Ammon's horn (tissue), 1 donor: ENCODE results near the gene TMEM178A.
A peak's percentile ranks its signal among the peaks of the same experiment; 100 is the strongest.
"Not testable (repeated sequence)": the region's sequence is repeated elsewhere in the genome, so short reads cannot be mapped to it uniquely, and the experiment has no call there.

Experiments
- DNase-seq: peaks from one replicate; pipeline ENCODE4 v3.0.0-alpha.2; 2016; ENCODE audit warnings: low spot score

Gene TMEM178A

GRCh38 chr2:39715822-39716221, 50.1 kb downstream of the TMEM178A start:
- DNase-seq = no peak

DNA sequence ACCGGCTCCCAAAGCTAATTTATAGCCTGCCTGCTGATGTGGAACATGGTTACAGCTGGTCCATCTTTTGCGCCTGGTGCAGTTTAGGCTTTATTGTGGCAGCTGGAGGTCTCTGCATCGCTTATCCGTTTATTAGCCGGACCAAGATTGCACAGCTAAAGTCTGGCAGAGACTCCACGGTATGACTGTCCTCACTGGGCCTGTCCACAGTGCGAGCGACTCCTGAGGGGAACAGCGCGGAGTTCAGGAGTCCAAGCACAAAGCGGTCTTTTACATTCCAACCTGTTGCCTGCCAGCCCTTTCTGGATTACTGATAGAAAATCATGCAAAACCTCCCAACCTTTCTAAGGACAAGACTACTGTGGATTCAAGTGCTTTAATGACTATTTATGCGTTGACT, 51.4 kb downstream of the TMEM178A start:
- DNase-seq = no peak

- DNase-seq = no peak
Measured at GRCh38 chr2:39718483-39718882, 52.8 kb downstream of the TMEM178A start.

GRCh38 chr2:39719317-39719716, 53.6 kb downstream of the TMEM178A start:
- DNase-seq = peak; percentile 85

GRCh38 chr2:39720970-39721369, 55.3 kb downstream of the TMEM178A start:
- DNase-seq = no peak

DNA sequence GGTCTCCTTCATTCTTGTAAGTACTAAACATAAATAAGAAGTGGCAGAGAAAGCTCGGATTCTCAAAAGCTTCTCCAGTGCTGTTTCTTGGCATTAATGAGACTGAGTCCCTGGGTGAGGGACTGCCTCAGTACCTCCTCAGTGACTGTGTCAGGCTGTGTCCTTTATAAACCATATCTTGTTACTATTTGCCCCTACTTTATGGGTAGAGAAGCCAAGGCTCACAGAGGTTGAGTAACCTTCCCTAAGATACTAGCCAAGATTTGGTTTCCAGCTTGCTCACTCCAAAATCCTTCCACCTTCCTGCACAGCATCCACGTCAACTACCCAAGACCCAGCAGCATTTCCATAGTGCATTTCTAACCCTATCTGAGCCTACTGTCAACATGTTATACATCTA, 57.8 kb downstream of the TMEM178A start:
- no peak for DNase-seq

- DNase-seq = no peak
Measured at GRCh38 chr2:39723946-39724827, 58.5 kb downstream of the TMEM178A start.

GRCh38 chr2:39724828-39725144, 59.1 kb downstream of the TMEM178A start:
- no peak for DNase-seq

DNA sequence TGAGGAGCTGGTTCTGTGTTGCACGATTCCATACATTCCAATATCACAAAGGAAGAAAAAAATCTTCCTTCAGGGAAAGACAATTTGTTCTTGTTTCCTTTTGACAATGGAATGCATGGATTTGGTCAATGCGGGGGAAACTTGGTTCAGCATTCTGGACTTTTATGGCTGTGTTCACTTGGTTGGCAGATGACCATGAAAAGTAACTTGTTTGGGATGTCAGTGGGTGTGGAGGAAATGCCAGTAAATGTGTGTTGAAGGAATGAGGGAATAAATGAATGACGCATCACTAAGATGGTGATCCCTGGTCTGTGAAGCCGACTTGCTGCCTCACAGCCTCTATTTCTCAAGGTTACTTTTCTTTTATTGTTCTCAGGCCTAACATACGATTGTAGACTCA, 59.7 kb downstream of the TMEM178A start:
- DNase-seq = no peak

DNA sequence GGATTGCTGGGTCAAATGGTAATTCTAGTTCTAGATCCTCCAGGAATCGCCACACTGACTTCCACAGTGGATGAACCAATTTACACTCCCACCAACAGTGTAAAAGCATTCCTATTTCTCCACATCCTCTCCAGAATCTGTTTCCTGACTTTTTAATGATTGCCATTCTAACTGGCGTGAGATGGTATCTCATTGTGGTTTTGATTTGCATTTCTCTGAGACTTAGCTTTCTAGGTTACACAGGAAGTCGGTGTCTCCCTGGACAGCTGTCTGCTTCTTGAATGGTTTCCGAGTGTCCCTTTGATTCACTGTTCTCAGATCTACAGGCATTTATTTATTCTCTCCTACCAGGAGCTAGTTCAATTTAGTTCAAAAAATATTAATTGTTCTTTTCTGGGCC, 62.4 kb downstream of the TMEM178A start:
- DNase-seq = not testable (repeated sequence)

DNA sequence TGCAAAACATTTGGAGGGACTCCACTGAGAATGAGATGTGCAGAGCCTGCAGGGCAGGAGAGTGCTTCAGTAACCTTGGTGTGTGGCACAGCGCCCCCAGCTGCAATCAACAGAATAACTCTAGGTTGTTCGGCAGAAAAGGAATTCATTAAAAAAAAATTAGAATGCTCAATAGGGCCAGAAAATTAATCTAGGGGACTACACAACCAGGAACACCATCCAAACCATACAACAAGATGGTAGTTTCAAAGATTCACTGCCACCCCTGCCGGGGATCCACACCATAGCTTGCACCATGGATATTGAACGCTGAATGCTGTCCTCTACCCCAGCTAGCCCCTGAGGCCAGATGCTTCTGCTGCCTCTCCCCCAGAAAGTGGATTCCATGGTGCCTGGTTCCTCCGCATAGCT, 63.2 kb downstream of the TMEM178A start:
- peak; percentile 49 for DNase-seq

DNA sequence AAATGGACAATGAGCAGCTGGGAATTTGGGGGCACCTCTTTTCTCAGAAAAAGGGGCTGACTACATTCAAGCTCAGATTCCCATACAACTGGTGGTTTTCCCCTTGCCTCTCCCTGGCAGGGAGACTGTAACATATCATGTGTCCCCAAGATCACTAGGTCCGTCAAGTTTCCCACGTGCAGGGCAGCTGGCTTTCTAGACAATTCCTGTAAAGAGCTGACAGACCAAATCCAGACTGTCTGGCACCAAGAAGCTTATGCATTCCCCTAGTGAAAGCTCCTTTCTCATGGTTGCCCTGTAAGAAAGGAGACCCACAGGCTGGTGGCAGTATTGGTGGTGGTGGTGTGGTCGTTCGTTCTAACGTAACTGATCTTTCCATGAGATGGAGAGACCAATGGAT, 64.6 kb downstream of the TMEM178A start:
- DNase-seq = no peak

DNA sequence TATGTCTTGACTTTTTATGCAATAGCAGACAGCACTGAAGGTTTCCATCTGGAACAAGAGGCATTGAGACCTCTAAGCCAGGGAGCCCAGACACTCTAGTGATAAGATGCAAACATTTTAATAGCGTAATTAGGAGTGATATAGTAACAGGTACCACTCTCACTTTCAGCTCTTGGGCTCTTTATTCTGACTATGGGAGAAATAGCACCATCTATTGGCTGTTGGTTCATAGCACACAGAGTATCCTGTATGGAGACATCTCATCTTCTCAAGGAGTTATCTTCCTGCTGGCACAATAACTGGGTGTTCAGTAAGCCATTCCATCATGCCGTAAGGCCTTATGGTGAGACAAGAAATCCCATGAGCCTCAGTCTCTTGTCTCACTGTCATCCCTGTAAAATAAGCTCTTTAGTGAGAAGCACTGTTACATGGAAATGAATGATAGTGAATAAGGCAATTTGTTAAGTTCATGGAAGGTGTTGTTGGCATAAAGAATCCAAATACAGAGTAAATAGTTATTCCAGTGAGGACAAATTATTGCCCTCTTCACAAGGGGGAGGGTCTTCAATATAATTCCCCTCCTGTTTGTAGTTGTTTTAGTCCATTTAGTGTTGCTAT, 65.1 kb downstream of the TMEM178A start:
- DNase-seq = peak; percentile 45

DNA sequence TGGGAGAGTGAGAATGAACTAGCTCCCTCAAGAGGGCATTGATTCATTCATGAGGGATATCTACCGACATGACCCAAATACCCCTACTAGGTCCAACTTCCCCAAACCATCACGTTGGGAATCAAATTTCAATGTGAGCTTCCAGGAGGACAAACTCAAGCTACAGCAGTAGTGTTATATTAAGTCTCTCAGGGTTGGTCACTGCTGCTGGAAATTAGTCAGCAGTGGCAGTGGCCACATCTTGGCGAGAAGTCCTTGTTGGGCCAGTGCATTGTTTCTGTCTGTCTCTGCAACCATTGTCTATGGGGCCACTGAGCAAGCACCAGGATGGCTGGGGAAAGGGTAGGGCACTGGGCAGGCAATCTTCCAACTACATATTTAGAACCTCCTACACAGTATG, 65.8 kb downstream of the TMEM178A start:
- DNase-seq = no peak

DNA sequence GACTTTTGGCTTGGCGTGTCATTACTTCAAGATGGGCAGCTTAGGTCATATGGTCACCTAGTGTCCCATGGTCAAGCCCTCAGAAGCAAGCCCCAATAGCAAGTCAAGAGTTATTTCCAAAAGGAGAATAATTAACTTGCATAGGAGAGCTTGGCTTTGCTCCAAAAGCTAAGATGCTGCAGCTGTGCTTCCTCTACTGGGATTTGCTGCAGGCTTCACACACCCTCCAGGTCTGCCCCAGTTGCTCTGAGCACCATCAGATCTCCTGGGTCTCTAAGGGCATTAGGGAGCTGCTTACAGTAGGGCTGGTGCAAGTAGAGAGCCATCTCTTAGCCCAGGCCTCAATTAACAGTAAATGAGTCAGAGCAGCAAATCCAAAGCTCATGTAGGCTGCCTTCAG, 66.8 kb downstream of the TMEM178A start:
- DNase-seq = no peak

DNA sequence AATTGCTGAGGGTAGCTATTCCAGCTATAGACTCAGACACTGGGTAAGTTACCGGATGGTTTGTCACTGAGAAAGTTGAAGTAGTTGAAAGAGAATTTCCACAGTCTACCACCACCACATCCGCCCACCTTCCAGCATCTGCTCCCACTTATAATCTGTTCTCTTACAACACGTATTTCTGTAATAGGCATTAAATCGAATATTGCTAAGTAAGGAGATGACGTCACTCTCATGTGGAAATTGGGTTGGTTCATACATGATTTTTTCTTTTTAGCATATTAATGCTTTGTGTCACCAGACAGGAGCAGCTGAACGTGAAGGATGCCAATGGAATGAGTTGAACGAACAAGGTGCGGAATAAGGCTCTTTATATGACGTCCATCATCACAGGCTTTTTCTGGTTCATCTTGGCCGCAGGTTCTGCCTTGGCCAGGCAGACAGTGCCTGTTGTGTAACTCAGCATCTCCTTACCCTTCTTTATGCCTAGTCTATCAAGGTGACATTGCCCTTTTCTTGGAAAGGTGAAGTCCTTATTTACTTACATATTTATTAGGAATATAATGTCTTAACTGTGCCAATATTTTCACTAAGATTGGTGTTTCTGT, 67.5 kb downstream of the TMEM178A start:
- peak; percentile 31 for DNase-seq

- DNase-seq = no peak
Measured at GRCh38 chr2:39734445-39734844, 68.7 kb downstream of the TMEM178A start.

DNA sequence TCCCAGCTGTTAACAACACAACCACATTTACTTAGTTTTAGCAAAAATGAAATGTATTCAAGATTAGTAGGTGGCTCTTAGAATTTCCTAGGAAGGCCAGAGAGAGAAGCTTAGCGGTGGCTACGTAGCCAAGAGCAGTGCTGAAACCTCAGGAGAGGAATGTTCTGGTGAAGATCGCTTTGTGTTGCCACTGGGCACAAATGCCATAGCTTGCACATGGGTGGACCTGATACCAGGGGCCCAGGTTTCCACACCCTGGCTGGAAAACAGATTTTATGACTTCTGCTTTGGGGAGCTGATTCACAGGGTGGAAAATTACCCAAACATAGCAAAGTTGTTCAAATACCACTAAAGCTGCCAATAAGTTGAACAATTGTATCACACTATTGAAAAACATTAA, 69.9 kb downstream of the TMEM178A start:
- no peak for DNase-seq

DNA sequence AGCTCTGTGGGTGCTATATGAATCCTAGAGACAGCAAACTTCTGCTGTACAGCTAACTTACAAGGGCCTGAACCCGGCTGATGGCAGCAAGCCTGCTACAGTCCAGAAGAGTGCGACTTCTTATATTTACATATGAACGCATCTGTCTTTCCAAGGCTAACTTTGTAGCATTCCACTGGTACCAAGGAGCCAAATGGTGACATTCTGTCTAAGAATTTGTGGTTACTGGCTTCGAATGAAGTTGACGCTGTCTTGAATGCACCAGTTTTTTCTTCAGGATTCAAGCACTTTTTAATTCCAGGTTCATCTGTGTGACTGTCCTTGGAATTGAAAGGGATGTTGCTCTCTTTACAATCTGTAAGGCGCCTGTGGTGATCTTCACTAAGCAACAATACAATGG, 70.9 kb downstream of the TMEM178A start:
- DNase-seq = no peak

- peak; percentile 68 for DNase-seq
Measured at GRCh38 chr2:39737661-39738060, 71.9 kb downstream of the TMEM178A start.

- DNase-seq = no peak
Measured at GRCh38 chr2:39738936-39739335, 73.2 kb downstream of the TMEM178A start.

DNA sequence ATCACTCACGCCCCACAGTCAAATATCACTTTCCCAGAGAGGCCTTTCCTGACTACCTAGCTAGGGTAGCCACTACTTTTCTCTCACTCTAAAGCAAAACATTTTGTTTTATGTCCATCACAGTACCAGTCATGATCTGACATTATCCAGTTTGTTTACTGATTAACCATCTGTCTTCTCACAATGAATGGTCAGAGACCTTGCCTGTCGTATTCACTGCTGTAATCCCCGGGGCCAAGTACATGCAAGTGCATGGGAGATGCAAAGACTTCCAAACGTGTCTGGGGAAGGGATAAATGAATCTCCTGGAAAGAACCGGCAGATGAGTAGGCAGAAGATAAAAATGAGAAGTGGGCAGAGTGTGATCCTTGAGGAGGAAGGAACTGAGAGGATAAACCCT, 73.7 kb downstream of the TMEM178A start:
- DNase-seq = no peak

DNA sequence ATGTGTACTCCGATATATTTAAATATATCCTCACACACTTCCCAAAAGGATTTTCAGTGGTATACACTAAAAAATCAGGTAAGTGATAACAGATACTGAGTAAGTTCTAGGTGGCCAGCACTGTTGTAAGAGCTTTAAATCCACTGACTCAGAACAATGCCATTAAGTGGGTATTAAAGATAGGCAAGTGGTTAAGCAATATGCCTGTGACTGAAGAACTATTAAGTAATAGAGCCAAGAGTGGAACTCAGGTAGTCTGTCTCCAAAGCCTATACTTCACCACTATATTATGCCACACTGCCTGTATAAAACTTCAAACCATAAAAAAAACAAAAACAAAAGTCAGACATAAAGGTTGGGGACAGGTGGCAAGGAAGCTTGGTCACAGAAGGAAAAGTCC, 76.2 kb downstream of the TMEM178A start:
- DNase-seq = no peak
